CD4-positive, alpha-beta T cell (primary cell): ENCODE results near the gene CELA2B. TPM values are rescaled to one million over a fixed set of nuclear protein-coding genes. Genes with fewer than 3 reads are reported as not detected.

Experiments used
- ATAC-seq: fragments of 200-7000 bp; cut with Tn5 transposase; one replicate; pipeline ENCODE4 v1.10.0; 2022; ENCODE audit warnings: mild to moderate bottlenecking; ENCODE audit not compliant: poor library complexity
- CTCF ChIA-PET: fragments of 350-600 bp; sonication (Branson Sonifier 250); formaldehyde crosslinking; loops from one replicate; lab custom pipeline; 2021; ENCODE audit warnings: antibody characterized with exemption, inconsistent platforms; lab: Charles Lee
- POLR2A ChIA-PET: fragments of 350-600 bp; sonication (Branson Sonifier 250); formaldehyde crosslinking; loops from one replicate; lab custom pipeline; 2021; ENCODE audit warnings: antibody characterized with exemption, inconsistent platforms; lab: Charles Lee
- DNase-seq, 14 experiments: peaks; one replicate each; pipeline ENCODE4 v3.0.0-alpha.2; 2013 to 2020; ENCODE audit warnings: mixed read lengths in 2 of 14
- H3K27ac ChIP-seq, 2 donors: one replicate each; pipeline versions ENCODE4 v1.5.1 to v1.7.0; 2013; ENCODE audit warnings: low read length in 2 of 2, low read depth in 1 of 2, mild to moderate bottlenecking in 1 of 2
- H3K27me3 ChIP-seq, 2 experiments: 1 replicate in 1 of 2; 2 replicates in 1 of 2; pipeline versions ENCODE4 v1.6.1 to v1.7.0; 2013; ENCODE audit warnings: low read length in 2 of 2, control low read depth in 1 of 2, mild to moderate bottlenecking in 1 of 2, moderate library complexity in 1 of 2; ENCODE audit not compliant: insufficient read depth in 2 of 2, control insufficient read depth in 1 of 2
- H3K36me3 ChIP-seq: one replicate; pipeline ENCODE4 v1.6.1; 2013; ENCODE audit warnings: low read length, control low read depth; ENCODE audit not compliant: insufficient read depth
- H3K4me1 ChIP-seq: one replicate; pipeline ENCODE4 v1.6.1; 2013; ENCODE audit warnings: low read length, control low read depth; ENCODE audit not compliant: insufficient read depth
- H3K4me3 ChIP-seq: one replicate; pipeline ENCODE4 v1.5.1; 2013; ENCODE audit warnings: mild to moderate bottlenecking, low read length, moderate library complexity
- H3K9me3 ChIP-seq, 2 experiments: 1 replicate in 1 of 2; 2 replicates in 1 of 2; pipeline versions ENCODE4 v1.6.1 to v1.7.0; 2013; ENCODE audit warnings: low read length in 2 of 2, mild to moderate bottlenecking in 2 of 2, control low read depth in 1 of 2, moderate library complexity in 1 of 2; ENCODE audit not compliant: control insufficient read depth in 1 of 2, insufficient read depth in 1 of 2
- H3K27ac Mint-ChIP-seq: one replicate; pipeline ENCODE4 v1.8.0; 2020; ENCODE audit warnings: mixed read lengths
- H3K27me3 Mint-ChIP-seq: one replicate; pipeline ENCODE4 v1.8.0; 2021; ENCODE audit warnings: mixed read lengths
- H3K36me3 Mint-ChIP-seq: one replicate; pipeline ENCODE4 v1.8.0; 2021; ENCODE audit warnings: low read depth, mixed read lengths
- H3K4me1 Mint-ChIP-seq: one replicate; pipeline ENCODE4 v1.8.0; 2021; ENCODE audit warnings: low read depth, mixed read lengths
- H3K4me3 Mint-ChIP-seq: one replicate; pipeline ENCODE4 v1.8.0; 2020; ENCODE audit warnings: mild to moderate bottlenecking, mixed read lengths
- H3K9me3 Mint-ChIP-seq: one replicate; pipeline ENCODE4 v1.8.0; 2020; ENCODE audit warnings: mixed read lengths
- CTCF ChIP-seq: fragments of 200-600 bp; IDR thresholded peaks from one replicate; pipeline ENCODE4 v1.8.0; 2022; ENCODE audit warnings: antibody characterized with exemption, mild to moderate bottlenecking
- intact Hi-C, 2 experiments: fragments of 100-400 bp; cut with DNase I in 1 of 2; cut with micrococcal nuclease in 1 of 2; formaldehyde crosslinking; loops; one replicate each; pipeline versions ENCODE4 v1.15.1 to v1.9.0; 2023 to 2025; cut with DNase I, micrococcal nuclease
- total RNA-seq, 174 experiments: library from RNA in 2 of 174; stranded (reverse) in 2 of 174; gene quantifications; one replicate each; pipeline ENCODE4 v1.2.3 and lab custom pipeline; 2021 to 2026

The CELA2B gene
- total RNA-seq, 2 experiments from 2014 or later = not detected

GRCh38 chr1:15538771-15539170, 62.9 kb downstream of the CELA2B start:
- ChIA-PET POLR2A (no interaction called here), CTCF (no interaction called here)
- Mint-ChIP-seq H3K4me3 (no peak overlapping the region), H3K9me3 (no peaks in the 10 kb centered on the region), H3K4me1 (peaks cover 4% of the 10 kb centered on the region), H3K27ac (no peak overlapping the region), H3K27me3 (no peaks in the 10 kb centered on the region), H3K36me3 (peaks cover 74% of the 10 kb centered on the region)
- intact Hi-C loops = no loop called here
- Histone ChIP-seq H3K9me3 (no peaks in the 10 kb centered on the region), H3K27ac (no peak overlapping the region), H3K4me1 (no peaks in the 10 kb centered on the region), H3K27me3 (no peaks in the 10 kb centered on the region), H3K4me3 (no peak overlapping the region), H3K36me3 (peaks cover 61% of the 10 kb centered on the region)
- DNase-seq = no peak
- no peak for ATAC-seq
- no peak for TF ChIP-seq CTCF

- no peak for DNase-seq
- no peak overlapping the region for H3K4me3 Mint-ChIP-seq
- H3K27me3 ChIP-seq = no peaks in the 10 kb centered on the region
- CTCF ChIA-PET = no interaction called here
- POLR2A ChIA-PET = no interaction called here
- no peaks in the 10 kb centered on the region for H3K9me3 Mint-ChIP-seq
- peaks cover 4% of the 10 kb centered on the region for H3K4me1 Mint-ChIP-seq
- TF ChIP-seq CTCF = no peak
- no peaks in the 10 kb centered on the region for H3K27me3 Mint-ChIP-seq
- H3K9me3 ChIP-seq = no peaks in the 10 kb centered on the region
- peaks cover 81% of the 10 kb centered on the region for H3K36me3 Mint-ChIP-seq
- no peaks in the 10 kb centered on the region for H3K4me1 ChIP-seq
- no peak overlapping the region for H3K27ac ChIP-seq
- H3K36me3 ChIP-seq = peaks cover 64% of the 10 kb centered on the region
- H3K4me3 ChIP-seq = no peak overlapping the region
- no peak overlapping the region for H3K27ac Mint-ChIP-seq
- intact Hi-C loops = no loop called here
- ATAC-seq = no peak
These were observed 64.3 kb downstream of the CELA2B start for GRCh38 chr1:15540186-15540585.

Other genes with a start within 250 kb of the CELA2B start
- gene FHAD1, start 228.9 kb upstream of the CELA2B start, total RNA-seq = not detected
- gene EFHD2, start 66.2 kb upstream of the CELA2B start, total RNA-seq = 10 to 100 TPM; 79.1 to 80.9 TPM
- 1 to 10 TPM in 1 of 2 experiments, under 1 TPM in 1; 0.41 to 1.2 TPM for gene CTRC, start 37.7 kb upstream of the CELA2B start, total RNA-seq
- not detected for gene CELA2A, start 19.4 kb upstream of the CELA2B start, total RNA-seq
- gene CASP9, start 48.1 kb downstream of the CELA2B start, total RNA-seq = 10 to 100 TPM; 15.7 to 18.0 TPM
- 10 to 100 TPM in 1 of 2 experiments, 1 to 10 TPM in 1; 8.2 to 10.4 TPM for gene DNAJC16, start 50.7 kb downstream of the CELA2B start, total RNA-seq
- 1 to 10 TPM; 3.8 to 4.6 TPM for gene AGMAT, start 108.9 kb downstream of the CELA2B start, total RNA-seq
- gene DDI2, start 141.4 kb downstream of the CELA2B start, total RNA-seq = 10 to 100 TPM; 24.2 to 29.9 TPM
- gene PLEKHM2, start 208.2 kb downstream of the CELA2B start, total RNA-seq = 10 to 100 TPM; 77.5 to 82.0 TPM